Measurements from ENCODE around the gene UBE2G1. TPM values are rescaled to one million over a fixed set of nuclear protein-coding genes. Genes with fewer than 3 reads are reported as not detected.
A peak's percentile ranks its signal among the peaks of the same experiment; 100 is the strongest.

UBE2G1 gene
- total and polyA plus RNA-seq, 2 of the 8 experiments (the other 6 are each of a cell fraction or from before 2014, with no cell fraction given): 73.9 to 170 TPM

DNA sequence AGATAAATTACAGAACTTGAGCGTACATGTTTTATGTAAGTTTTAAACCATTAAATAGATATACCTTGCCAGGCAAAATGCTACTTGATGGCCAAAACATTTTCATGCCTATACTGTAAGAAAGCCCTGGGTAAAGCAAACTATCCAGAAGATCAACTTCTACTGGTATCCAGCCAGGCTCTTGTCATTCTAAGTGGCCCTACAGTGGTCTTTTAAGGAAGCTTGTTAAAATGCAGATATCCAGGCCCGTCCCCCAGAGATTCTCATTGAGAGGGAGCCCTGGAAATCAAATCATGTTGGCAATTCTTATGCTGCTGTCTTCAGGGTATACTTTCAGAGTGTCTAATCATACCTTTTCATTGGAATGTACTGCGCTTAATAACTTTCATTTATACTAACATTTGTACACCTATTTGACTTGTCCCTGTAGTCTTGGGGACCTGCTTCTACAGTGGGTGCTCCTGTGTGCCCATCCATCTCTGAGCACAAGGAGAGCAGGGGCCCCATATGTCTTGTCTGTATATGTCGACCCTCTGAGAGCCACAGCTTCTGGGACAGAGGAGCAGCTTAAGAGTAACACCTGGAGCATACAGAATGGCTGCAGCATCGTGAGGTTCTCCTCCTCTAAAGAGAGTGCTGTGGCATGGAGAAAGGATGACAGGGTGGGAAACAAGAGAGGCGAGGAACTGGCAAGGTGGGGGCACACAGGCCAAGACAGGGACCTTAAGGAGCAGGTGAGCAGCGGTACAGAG lies 59.1 kb downstream of the UBE2G1 start:
- Histone ChIP-seq H4K20me1 (replicated peaks in 1 of 2; ENCODE audit: control insufficient read depth in 1 of 2, insufficient read depth in 2 of 2, low read length in 2 of 2) (peaks cover 0 to 11% of the 10 kb centered on the region in 2 experiments), H3K79me2 (ENCODE audit: control insufficient read depth in 1 of 2, insufficient read depth in 2 of 2, low read length in 2 of 2) (peaks cover 13 to 87% of the 10 kb centered on the region in 2 experiments; a peak in 3 of 4 replicates), H3K4me2 (ENCODE audit: insufficient read depth in 1 of 2, low read depth in 2 of 2, low read length in 2 of 2) (peak overlapping the region; percentile 57 to 67), H2BK15ac (ENCODE audit: low read length) (no peak overlapping the region), H3K79me1 (ENCODE audit: low read depth, low read length) (peaks cover 3% of the 10 kb centered on the region; the same call in 1 of the 2 replicates), H2AFZ (ENCODE audit: low read length) (no peak overlapping the region), H3K23ac (ENCODE audit: insufficient read length) (no peak overlapping the region), H4K91ac (replicated peaks; ENCODE audit: insufficient read length, low read length) (peak overlapping the region; percentile 1), H3K9me3 (ENCODE audit: insufficient read depth in 2 of 2, low read depth in 1 of 2, low read length in 1 of 2) (no peaks in the 10 kb centered on the region; a peak in 1 of 4 replicates), H2BK20ac (ENCODE audit: low read length) (no peak overlapping the region), H3K36me3 (ENCODE audit: control insufficient read depth in 2 of 4, insufficient read depth in 4 of 4, low read length in 3 of 4) (peaks cover 4 to 28% (median 10%) of the 10 kb centered on the region in 4 experiments; a peak in 7 of 8 replicates), H3K9ac (replicated peaks in 1 of 4; ENCODE audit: extremely low read depth in 1 of 4, low read depth in 3 of 4, low read length in 3 of 4) (no peak overlapping the region), H3K27ac (ENCODE audit: low read depth, low read length) (peak overlapping the region; percentile 46; the same call in 1 of the 2 replicates), H4K8ac (ENCODE audit: extremely low read depth, insufficient read depth, low read length) (peak overlapping the region; percentile 75; the same call in 1 of the 2 replicates), H3K18ac (ENCODE audit: extremely low read depth, low read length) (peak overlapping the region; percentile 11; the same call in 1 of the 2 replicates), H4K5ac (ENCODE audit: insufficient read length, low read depth, low read length) (peak overlapping the region; percentile 78), H3K56ac (replicated peaks; ENCODE audit: insufficient read length, low read depth, low read length) (no peak overlapping the region), H3K27me3 (replicated peaks in 1 of 4; ENCODE audit: control insufficient read depth in 3 of 4, extremely low read depth in 1 of 4, insufficient read depth in 3 of 4, low read length in 3 of 4) (no peaks in the 10 kb centered on the region), H2BK120ac (replicated peaks; ENCODE audit: low read depth, low read length) (peak overlapping the region; percentile 13), H2AK5ac (ENCODE audit: low read depth, low read length) (no peak overlapping the region), H3K23me2 (ENCODE audit: low read depth, low read length) (no peaks in the 10 kb centered on the region), H3K14ac (ENCODE audit: insufficient read length) (no peak overlapping the region), H3K4me3 (ENCODE audit: extremely low read depth in 1 of 4, insufficient read depth in 2 of 4, low read depth in 3 of 4, low read length in 4 of 4) (peak overlapping the region in 3 of 4 experiments; percentile 16 to 48 (median 26); a peak in 6 of 8 replicates), H3K4ac (replicated peaks; ENCODE audit: insufficient read length, low read depth, low read length) (no peak overlapping the region), H2BK5ac (ENCODE audit: low read depth, low read length) (peak overlapping the region; percentile 26), H3K4me1 (replicated peaks in 1 of 4; ENCODE audit: control insufficient read depth in 3 of 4, insufficient read depth in 4 of 4, low read length in 3 of 4) (peaks cover 2 to 14% (median 5%) of the 10 kb centered on the region in 4 experiments; a peak in 5 of 7 replicates), H2BK12ac (ENCODE audit: low read depth, low read length) (0 out of 2 replicates have a peak overlapping the region, but pooled peaks have one; percentile 2)
- DNase-seq (ENCODE audit: low read depth in 1 of 2, low spot score in 2 of 2): peak in 1 of 2 experiments; percentile 29
- POLR2A ChIA-PET (ENCODE audit: partially characterized antibody): interaction anchor here (1.2 to 1.6 kb wide), 4 partner anchors 21 to 54 kb away, joined by 3 to 4 read pairs (median 4); no protein-coding TSS in a partner anchor
- CTCF ChIA-PET (ENCODE audit: partially characterized antibody): interaction anchor here (0.5 to 2.5 kb wide), 6 partner anchors 10 to 104 kb away, joined by 3 to 9 read pairs (median 4); no protein-coding TSS in a partner anchor
- peak; percentile 66 for FAIRE-seq
- 28% methylated on average over 7 of the region's 7 CpGs; no CpG with 5 or more reads in 1 of the 2 experiments for WGBS, 2 experiments (ENCODE audit: extremely low coverage in 1 of 2, insufficient coverage in 1 of 2, insufficient read length in 1 of 2, insufficient replicate concordance in 2 of 2, low coverage in 1 of 2, low lambda C conversion rate in 2 of 2, missing lambda C conversion rate in 1 of 2)
- peak in 1 of 2 experiments; percentile 46 for TF ChIP-seq BCL11A (IDR thresholded peaks at IDR 0.05; ENCODE audit: low read depth in 2 of 2, low read length in 2 of 2)
- TF ChIP-seq ASH2L (IDR thresholded peaks at IDR 0.05; ENCODE audit: low read length): no peak
- TF ChIP-seq SP1 (IDR thresholded peaks at IDR 0.05; ENCODE audit: low read depth, low read length): peak; percentile 70; the same call in 1 of the 2 replicates
- TF ChIP-seq POU5F1 (IDR thresholded peaks at IDR 0.05; ENCODE audit: low read depth, low read length): peak; percentile 66; the same call in 1 of the 2 replicates
- TF ChIP-seq KDM1A (IDR thresholded peaks at IDR 0.05; ENCODE audit: borderline replicate concordance, low read length): no peak
- no peak for TF ChIP-seq HDAC2 (IDR thresholded peaks at IDR 0.05; ENCODE audit: borderline replicate concordance in 1 of 2, low read depth in 2 of 2, low read length in 2 of 2)
- TF ChIP-seq SP2 (IDR thresholded peaks at IDR 0.05; ENCODE audit: low read length): no peak
- TF ChIP-seq, protein P1, sequence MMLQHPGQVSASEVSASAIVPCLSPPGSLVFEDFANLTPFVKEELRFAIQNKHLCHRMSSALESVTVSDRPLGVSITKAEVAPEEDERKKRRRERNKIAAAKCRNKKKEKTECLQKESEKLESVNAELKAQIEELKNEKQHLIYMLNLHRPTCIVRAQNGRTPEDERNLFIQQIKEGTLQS (IDR thresholded peaks at IDR 0.05; ENCODE audit: insufficient read depth, low read depth, low read length): no peak
- TF ChIP-seq RNF2 (IDR thresholded peaks at IDR 0.05; ENCODE audit: borderline replicate concordance, low read depth, low read length, missing control alignments, poor library complexity, severe bottlenecking): no peak
- TF ChIP-seq TBP (IDR thresholded peaks at IDR 0.05; ENCODE audit: low read depth, low read length): no peak

All from H1 (cell line).